ENCODE measurements around the gene HS3ST3A1.

Gene HS3ST3A1

GRCh38 chr17:13642188-13642587, 40.5 kb upstream of the HS3ST3A1 start:
- no peak for DNase-seq (ENCODE audit: low read depth)
- no peak for TF ChIP-seq CTCF (conservative IDR thresholded peaks at IDR 0.05; ENCODE audit: low read depth, low read length)
- no peak overlapping the region for H3K4me3 ChIP-seq (ENCODE audit: low read length)

- TF ChIP-seq CTCF (conservative IDR thresholded peaks at IDR 0.05; ENCODE audit: low read depth, low read length), result no peak
- DNase-seq (ENCODE audit: low read depth), result no peak
- H3K4me3 ChIP-seq (ENCODE audit: low read length), result no peak overlapping the region
Measured at GRCh38 chr17:13640551-13640950, 38.8 kb upstream of the HS3ST3A1 start.

GRCh38 chr17:13638855-13639458, 37.2 kb upstream of the HS3ST3A1 start:
- TF ChIP-seq CTCF (conservative IDR thresholded peaks at IDR 0.05; ENCODE audit: low read depth, low read length), result no peak
- no peak for DNase-seq (ENCODE audit: low read depth)
- H3K4me3 ChIP-seq (ENCODE audit: low read length), result no peak overlapping the region

- no peak overlapping the region for H3K4me3 ChIP-seq (ENCODE audit: low read length)
- DNase-seq (ENCODE audit: low read depth), result no peak
- TF ChIP-seq CTCF (conservative IDR thresholded peaks at IDR 0.05; ENCODE audit: low read depth, low read length), result no peak
Measured at GRCh38 chr17:13636951-13637350, 35.2 kb upstream of the HS3ST3A1 start.

GRCh38 chr17:13635951-13636350, 34.2 kb upstream of the HS3ST3A1 start:
- peak; percentile 11 for DNase-seq (ENCODE audit: low read depth)
- H3K4me3 ChIP-seq (ENCODE audit: low read length), result no peak overlapping the region
- no peak for TF ChIP-seq CTCF (conservative IDR thresholded peaks at IDR 0.05; ENCODE audit: low read depth, low read length)

- no peak overlapping the region for H3K4me3 ChIP-seq (ENCODE audit: low read length)
- no peak for DNase-seq (ENCODE audit: low read depth)
- TF ChIP-seq CTCF (conservative IDR thresholded peaks at IDR 0.05; ENCODE audit: low read depth, low read length), result no peak
Measured at GRCh38 chr17:13634021-13634420, 32.3 kb upstream of the HS3ST3A1 start.

- no peak for DNase-seq (ENCODE audit: low read depth)
- H3K4me3 ChIP-seq (ENCODE audit: low read length), result no peak overlapping the region
- no peak for TF ChIP-seq CTCF (conservative IDR thresholded peaks at IDR 0.05; ENCODE audit: low read depth, low read length)
Measured at GRCh38 chr17:13631529-13631928, 29.8 kb upstream of the HS3ST3A1 start.

All from retinal pigment epithelial cell (primary cell).